Fibroblast of skin of right biceps (primary cell): ENCODE measurements around the gene WNT16.
A peak's percentile ranks its signal among the peaks of the same experiment; 100 is the strongest.
"Not testable (repeated sequence)": the region's sequence is repeated elsewhere in the genome, so short reads cannot be mapped to it uniquely, and the experiment has no call there.

Experiments
- DNase-seq: peaks from one replicate; pipeline ENCODE4 v3.0.0-alpha.2; 2013

The WNT16 gene, protein sequence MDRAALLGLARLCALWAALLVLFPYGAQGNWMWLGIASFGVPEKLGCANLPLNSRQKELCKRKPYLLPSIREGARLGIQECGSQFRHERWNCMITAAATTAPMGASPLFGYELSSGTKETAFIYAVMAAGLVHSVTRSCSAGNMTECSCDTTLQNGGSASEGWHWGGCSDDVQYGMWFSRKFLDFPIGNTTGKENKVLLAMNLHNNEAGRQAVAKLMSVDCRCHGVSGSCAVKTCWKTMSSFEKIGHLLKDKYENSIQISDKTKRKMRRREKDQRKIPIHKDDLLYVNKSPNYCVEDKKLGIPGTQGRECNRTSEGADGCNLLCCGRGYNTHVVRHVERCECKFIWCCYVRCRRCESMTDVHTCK

DNA sequence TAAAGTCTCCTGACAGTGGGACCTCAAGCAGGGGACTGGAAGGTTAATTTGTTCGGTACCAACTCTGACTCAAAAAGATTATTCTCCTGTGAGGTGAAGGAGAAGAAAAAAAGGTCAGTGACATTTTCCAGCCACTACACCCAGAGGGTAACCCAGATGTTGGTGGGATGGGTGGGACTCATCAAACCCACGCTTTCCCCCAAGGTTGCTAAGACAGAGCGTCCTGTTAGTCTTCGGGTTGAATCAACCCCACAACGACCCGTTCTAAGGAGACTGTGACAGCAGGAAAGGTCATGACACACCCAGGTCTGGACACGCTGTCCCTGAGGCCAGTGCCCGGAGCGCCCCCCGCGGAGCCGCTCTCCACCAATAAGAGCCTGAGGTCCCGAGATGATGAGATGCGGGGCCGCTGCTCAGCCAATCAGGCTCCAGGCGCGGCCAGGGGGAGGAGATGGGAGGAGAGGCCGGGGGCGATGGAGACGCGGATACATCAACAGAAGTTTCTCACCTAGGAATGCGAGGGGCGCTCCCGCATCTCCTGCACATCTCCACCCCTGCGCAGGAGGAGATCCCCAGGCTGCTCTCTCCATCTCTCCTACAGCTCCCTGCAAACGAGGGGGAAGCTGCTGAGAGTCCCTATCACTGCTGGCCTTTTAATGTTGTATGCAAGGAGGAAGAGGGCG lies at the start of gene WNT16:
WNT16 (plus strand) TSS at position 493 of the 683 bp plus-strand sequence. CDS start 293 bp downstream, outside the sequence.
- DNase-seq, result no peak

DNA sequence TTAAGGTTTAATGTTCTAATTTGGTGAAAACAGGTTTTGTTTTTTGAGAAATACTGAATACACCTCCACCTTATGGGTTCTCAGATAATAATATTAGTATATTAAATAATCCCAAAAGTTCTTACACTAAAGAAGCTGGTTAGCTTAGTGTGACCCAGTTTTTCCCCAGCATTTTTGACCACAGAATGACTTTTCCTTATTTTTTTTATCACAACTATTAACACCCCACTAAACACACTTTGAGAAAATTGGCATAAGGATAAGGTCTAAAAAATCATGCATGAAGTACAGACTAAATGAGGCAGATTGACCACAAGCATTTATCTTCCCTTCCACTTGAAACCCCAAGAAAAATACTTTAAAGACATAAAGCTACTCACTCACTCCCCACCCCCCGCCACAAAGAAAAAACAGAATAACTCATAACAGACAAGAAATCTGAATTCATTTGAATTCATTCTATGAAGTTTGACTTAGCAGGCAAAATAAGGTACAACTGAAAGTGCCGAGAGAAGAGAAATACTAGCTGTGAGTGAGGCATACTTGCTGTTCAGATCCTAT lies 49.7 kb upstream of the WNT16 start:
- peak; percentile 76 for DNase-seq

DNA sequence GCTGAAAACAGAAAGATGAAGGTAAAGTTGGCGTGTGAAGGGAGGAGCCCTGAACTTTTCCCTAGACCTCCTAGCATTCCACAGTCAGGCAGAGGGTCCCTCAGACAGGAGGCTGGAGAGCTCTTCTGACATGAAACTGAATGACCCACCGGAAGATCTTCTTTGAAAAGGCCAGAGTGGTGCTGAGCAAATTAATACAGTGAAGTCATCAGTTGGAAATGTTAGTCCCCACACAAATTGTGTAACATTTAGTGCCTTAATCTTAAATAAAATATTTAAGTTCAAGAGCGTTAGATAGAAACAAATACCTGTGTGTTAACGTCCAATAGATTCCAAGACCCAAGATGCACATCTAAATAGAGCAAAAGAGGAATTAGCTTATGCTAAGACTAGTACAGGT lies 49.0 kb upstream of the WNT16 start:
- DNase-seq, result peak; percentile 28

DNA sequence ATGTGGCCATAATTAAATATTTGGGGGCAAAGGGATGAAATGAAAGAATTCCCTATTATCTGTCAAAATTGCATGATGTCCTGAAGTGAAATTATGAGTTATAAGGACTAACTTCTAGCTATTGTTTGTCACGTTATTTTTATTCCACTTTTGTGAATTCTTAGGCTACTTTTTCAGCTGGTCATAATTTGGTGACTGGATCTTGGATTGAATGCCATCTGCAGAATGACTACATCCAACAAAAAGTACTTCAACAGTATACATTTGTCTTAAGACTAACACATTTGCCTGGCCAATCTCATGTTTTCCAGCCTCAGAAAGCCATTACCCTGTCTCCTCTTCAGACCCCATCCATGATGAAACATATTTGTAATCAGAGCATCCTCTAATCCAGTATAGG lies 48.1 kb upstream of the WNT16 start:
- DNase-seq, result peak; percentile 42

DNA sequence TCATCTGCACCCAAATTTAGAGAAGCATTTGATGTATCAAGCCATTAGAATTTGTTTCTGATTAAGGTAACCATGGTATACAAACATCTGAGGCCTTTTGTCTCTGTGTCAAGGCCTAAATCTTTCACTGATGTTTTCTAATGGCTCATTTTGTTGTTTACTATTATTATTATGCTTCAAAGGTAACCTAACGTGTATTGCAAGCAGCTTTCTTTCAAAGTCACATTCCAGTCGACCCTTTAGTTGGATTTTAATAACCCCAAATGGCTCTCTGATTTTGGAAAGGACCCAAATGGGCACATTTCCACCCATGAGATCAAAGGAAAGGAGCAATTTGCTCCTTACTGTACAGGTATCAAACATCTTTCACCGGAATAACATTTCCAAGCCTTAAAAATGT lies 46.7 kb upstream of the WNT16 start:
- DNase-seq, result no peak

DNA sequence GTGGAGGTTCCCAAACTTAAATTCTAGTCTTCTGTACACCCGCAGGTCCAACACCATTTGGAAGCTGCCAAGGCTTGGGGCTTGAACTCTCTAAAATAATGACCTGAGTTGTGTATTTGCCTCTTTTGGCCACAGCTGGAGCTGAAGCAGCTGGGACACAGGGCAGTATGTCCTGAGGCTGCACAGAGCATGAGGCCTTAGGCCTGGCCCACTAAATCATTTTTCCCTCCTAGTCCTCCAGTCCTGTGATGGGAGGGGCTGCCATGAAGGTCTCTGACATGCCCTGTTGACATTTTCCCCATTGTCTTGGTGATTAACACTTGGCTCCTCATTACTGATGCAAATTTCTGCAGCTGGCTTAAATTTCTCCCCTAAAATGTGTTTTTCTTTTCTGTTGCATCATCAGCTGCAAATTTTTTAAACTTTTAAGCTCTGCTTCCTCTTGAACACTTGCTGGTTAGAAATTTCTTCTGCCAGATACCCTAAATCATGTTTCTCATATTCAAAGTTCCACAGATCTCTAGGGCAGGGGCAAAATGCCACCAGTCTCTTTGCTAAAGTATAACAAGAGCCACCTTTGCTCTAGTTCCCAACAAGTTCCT lies 43.6 kb upstream of the WNT16 start:
- no peak for DNase-seq

DNA sequence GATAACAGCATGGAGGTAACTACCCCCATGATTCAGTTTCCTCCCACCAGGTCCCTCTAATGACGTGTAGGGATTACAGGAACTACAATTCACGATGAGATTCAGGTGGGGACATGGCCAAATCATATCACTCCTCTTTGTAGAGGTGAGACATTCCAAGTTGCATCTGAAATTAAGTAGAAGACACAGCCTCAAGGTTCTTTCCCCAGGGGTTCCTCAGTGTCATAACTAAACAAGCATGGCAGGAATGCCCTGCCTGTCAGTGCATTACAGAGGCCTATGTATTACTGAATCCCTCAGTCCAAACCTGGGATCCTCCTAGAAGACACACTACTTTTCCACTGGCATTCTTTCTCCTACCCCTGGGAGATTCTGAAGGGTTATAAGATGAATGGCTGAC lies 42.6 kb upstream of the WNT16 start:
- no peak for DNase-seq

DNA sequence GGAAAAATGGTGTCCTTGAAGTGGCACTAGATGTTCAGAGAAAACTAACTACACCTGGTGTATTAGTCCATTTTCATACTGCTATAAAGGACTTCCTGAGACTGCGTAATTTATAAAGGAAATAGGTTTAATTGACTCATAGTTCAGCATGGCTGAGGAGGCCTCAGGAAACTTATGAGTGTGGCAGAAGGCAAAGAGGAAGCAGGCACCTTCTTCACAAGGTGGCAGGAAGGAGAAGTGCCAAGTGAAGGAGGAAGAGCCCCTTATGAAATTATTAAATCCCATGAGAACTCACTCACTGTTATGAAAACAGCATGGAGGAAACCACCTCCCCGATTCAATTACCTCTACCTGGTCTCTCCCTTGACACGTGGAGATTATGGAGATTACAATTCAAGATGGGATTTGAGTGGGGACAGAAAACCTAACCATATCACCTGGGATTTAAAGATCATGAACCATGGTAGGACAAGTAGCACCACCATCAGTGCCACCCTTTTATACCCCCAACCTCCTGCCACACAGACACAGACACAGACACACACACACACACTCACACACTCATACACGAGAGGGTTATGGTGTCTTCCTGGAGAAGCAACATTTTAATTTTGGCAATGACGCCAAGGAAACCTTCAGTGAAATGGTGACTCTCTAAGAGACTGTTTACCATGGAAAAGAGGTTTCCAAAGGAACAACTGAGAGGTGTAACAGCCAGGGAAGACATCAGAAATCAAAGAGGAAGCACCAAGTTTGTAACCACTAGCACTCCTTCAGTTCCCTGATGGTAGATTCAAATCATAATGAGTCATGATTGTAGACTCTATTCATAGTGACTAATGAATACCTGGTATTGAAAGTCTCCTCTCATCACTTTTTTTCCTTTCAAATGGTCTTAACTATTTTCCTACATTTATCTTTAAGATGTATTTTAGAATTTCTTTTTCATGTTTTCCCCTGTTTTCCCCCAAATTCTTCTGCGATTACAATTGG lies 41.8 kb upstream of the WNT16 start:
- peak; percentile 74 for DNase-seq

DNA sequence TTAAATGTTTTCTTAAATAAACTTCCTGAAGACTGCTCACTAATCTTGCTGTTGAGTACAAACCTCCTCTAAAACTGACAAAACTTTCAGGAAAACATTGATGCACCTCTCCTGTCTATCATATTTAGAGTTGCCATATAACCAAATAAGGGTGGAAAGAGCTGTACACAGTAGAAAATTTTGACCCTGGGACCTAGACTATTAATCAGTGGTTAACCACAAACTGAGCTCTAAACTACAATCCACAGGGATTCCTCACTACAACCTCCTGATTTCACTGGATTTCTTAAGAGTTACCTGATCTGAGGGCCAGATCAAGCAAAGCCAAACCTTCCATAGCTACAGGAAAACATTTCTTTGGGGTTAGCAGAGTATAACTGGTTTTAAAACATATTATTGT lies 39.9 kb upstream of the WNT16 start:
- DNase-seq, result peak; percentile 86

DNA sequence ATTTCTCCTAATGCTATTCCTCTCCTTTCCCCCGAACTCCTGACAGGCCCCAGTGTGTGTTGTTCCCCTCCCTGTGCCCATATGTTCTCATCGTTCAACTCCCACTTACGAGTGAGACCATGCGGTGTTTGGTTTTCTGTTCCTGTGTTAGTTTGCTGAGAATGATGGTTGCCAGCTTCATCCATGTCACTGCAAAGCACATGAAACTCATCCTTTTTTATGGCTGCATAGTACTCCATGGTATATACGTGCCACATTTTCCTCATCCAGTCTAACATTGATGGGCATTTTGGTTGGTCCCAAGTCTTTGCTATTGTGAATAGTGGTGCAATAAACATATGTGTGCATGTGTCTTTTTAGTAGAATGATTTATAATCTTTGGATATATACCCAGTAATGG lies 38.9 kb upstream of the WNT16 start:
- DNase-seq, result not testable (repeated sequence)

DNA sequence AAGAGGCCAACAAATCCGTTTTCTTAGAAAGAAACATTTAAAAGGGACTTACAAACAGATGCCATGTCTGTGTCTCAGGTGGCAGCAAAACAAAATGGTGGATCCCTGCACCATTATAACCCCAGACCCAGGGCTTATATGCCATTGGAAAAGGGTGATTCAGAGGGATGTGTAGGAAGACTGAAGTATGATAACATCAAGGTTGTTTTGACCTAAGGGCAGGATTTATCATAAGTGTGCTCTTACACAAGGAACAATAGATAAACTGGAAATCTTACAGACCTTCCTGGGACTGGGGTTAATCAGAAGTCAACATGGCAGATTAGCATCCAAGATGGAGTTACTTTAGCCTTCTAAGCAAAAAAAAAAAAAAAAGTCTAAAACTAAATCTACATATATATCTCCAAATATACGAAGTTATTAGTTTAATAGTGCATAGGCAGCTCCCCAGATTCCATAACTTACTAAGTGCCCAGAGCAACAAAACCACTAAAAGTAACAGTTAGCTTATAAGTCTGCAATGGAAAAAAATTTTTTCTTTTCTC lies 34.3 kb upstream of the WNT16 start:
- no peak for DNase-seq

DNA sequence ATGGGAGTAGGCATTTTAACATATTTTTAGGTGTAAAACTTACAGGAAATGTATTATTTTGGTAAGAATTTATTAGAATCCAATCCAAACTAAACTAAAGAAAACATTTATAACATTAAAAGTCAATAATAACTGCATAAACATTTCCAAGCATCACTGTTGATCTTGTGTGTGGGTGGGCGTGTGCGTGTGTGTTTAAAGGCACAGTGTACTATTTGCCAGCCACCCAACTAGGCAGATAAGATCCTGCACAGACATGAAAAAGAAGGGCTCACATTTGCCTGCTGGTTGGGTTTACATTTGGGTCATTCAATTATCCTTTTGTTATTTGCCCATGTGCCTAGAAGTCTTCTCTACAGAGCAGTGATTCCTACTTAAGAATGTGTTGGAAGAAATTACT lies 31.0 kb upstream of the WNT16 start:
- DNase-seq, result no peak

DNA sequence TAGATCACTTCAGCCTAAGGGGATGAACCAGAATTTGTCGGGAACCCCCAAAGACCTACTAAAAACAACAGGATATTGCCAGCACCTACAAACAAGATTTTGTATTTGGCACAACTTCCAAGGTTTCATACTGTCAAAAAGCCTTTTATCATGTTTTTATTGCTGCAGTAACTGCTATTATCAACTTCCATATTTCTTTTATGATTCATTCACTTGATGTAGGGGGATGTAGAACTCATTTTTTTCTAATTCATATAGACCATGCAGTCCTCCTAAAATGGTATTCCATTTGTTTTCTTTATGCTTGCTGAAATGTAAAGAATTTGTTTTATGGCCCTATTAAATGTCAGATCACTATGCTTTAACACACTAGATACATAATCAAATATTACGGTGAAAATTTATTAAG lies 30.0 kb upstream of the WNT16 start:
- DNase-seq, result peak; percentile 28

DNA sequence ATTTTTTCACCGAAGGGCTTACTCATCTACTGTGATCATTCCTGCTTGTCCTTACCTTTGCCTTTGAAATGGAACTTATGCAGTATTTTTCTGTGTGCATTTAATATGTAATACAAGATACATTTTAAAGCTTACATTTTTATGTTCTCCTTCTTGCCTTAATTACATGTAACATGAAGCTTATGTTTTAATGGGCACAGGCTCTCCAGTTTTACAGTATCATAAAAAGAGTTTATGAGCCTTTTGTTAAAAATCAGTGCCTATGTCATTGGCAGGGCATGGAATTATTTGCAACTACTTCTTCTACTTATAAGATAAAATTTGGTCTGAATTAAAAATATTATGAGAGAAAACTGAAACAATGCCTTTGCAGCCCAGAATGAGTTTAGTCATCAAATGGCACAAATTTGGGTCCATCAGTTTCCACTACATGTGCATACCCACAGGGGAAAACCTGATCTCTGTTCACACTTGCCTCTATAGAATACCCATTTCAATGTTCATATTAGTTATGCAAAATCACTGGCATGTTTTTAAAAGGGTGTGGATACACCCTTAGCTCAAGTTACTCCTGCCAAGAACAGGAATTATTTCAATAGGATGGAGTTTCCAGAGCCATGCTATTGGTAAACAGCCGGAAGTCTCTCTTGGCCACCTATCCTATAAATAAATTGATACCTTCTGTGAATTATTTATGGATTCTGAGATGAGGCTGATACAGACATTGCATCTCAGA lies 27.9 kb upstream of the WNT16 start:
- no peak for DNase-seq

DNA sequence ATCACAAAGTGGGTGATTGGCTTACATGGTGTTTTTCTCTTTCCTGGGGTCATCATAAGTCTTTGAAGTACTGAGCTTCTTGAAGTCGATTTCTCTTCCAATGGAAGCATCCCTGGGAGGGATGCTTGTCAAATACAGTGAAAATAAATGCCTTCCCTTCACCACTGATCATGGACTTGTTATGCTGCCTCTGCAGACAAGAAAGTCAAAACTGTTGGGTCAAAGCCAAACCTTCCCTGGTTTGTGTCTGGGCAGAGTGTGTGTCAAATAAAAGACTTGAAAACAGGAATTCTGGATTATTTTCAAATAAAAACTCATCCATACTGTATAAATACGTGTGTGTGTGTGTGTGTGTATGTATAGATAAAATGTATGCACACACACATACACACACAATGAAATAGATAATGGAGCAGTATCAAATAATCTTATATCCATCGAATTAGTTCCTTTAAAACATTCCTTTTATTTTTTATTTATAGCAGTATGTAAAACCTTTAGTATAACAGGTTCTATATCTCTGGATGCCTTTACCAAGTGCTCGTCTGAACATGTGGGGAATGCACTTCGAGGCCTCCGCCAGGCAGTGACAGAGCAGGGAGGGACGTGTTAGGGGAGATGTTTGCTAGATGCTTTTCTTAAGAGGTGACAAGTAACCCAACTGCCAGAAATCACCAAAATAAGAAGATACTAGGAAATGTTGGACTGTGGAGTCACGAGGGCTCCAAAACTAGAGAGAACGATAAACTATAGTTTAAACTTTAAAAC lies 27.2 kb upstream of the WNT16 start:
- DNase-seq, result peak; percentile 31

DNA sequence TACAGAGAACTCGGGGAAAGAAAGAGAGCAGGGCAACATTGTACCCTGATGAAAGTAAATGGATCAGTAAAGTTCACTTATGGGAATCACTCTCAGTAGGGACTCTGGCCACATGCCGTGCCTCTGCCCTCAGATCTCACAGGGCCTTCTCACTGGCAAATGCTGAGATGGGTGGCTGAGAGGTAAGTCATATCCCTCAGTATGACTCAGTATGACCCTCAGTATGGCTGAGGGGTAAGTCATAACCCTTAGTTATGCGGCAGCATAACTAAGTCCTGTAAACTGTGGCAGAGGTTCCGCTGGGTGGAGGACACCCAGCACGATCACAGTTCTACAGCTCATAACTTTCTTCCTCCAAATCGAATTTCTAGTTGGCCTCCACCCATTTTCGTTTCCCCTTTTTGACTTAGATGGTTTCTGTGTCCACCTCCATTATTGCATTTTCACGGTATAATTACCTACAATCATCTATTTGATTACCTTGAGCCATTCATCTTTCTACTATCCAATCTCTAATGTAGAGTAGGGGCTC lies 26.5 kb upstream of the WNT16 start:
- peak; percentile 81 for DNase-seq

DNA sequence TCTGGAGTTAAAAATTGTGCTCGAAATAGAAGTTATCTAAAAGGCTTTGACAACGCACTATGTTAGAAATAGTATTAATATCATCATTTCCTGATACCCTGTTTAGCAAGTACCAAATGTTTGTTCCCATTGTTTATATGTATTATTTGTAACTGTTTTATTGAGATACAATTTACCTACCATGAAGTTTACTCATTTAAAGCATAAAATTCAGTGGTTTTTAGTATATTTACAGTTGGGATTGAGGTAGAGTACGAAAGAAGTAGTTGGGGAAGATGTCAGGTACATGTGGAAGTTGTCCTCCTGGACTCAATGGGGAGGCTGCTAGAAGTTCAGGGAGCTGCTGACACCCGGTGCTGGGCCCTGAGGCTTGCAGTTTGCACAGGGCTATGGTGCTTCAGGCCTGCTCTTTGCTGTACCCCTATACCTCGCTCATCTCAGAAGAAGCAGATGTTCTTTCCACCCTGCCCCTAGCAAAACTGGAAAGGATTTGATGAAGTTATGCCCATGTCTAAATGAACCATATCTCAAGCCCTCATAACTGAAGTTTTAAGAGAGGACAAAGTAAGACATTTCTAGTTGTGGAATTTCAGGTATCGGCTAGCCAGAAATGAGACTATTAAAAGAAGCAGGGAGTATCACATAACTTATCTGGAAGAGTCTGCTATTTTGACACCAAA lies 25.2 kb upstream of the WNT16 start:
- no peak for DNase-seq

DNA sequence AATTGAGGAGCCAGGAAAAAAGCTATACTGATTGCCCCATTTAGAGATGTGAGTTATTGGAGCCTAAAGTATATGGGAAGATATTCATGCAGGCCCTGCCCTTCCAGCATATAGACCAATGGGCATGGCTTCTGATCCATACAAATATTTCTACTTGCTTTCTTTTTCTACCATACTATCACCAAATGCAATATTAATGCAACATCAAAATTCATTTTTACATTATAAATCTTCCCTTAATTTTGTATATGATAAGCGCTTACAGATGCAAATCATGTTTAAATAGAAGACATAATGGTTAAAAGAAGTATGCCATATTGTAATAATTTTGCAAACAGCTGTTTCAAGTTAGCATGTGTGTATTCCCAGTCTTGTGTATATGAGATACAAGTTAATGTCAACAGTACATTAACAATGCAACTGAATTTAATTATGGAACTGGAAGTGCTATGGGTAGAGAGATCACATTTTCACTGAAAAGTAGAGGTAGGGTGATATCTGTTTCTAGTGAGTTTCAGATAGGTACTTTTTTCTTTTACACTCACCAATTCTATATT lies 24.6 kb upstream of the WNT16 start:
- DNase-seq, result no peak

DNA sequence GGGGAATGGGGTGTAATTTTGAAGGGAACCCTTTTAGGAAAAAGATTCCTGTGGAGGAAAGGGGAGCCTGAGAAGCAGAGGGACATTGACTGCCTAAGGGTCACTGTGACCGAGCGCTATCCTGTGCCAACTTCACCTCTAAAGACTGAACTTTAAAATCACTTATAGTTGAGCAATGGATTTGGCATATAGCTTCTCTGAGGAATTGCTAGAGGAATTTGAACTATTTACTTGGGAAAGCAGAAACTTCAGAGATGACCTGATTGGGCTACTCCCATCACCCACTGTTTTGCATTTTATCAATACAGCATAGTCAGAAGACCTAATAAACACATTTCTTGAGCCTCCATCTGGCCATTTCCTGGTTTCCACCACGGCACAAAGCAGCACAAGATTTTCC lies 23.7 kb upstream of the WNT16 start:
- DNase-seq, result peak; percentile 54
